Mesothelial cell of epicardium (in vitro differentiated cells): ENCODE data around the gene COG8. TPM values are rescaled to one million over a fixed set of nuclear protein-coding genes. Genes with fewer than 3 reads are reported as not detected.

ENCODE experiments used
- DNase-seq, 2 experiments: peaks; one replicate each; pipeline ENCODE4 v3.0.0; 2021; ENCODE audit warnings: low spot score in 2 of 2; ENCODE audit not compliant: unreplicated experiment in 2 of 2
- H3K27ac Mint-ChIP-seq: 2 replicates; pipeline ENCODE4 v1.8.0; 2021; ENCODE audit warnings: mixed read lengths
- H3K27me3 Mint-ChIP-seq: 2 replicates; pipeline ENCODE4 v1.8.0; 2021; ENCODE audit warnings: low read depth, mixed read lengths
- H3K36me3 Mint-ChIP-seq: 2 replicates; pipeline ENCODE4 v1.8.0; 2021; ENCODE audit warnings: mixed read lengths
- H3K4me1 Mint-ChIP-seq: 2 replicates; pipeline ENCODE4 v1.8.0; 2021; ENCODE audit warnings: mixed read lengths
- H3K4me3 Mint-ChIP-seq: 2 replicates; pipeline ENCODE4 v1.8.0; 2021; ENCODE audit warnings: mild to moderate bottlenecking, moderate library complexity, mixed read lengths
- H3K9me3 Mint-ChIP-seq: 2 replicates; pipeline ENCODE4 v1.8.0; 2021; ENCODE audit warnings: mixed read lengths
- total RNA-seq: library from RNA; stranded (reverse); gene quantifications from 3 replicates; pipeline ENCODE4 v1.2.1, GENCODE V29; 2021
- TF ChIP-seq, protein P1 (sequence below): fragments of 200-600 bp; sonication (generic); IDR thresholded peaks from one replicate; pipeline ENCODE4 v1.5.0; 2021; ENCODE audit warnings: antibody characterized with exemption; ENCODE audit not compliant: unreplicated experiment

The COG8 gene
- total RNA-seq, 1 donor from 2014 or later, result 49.4 TPM

DNA sequence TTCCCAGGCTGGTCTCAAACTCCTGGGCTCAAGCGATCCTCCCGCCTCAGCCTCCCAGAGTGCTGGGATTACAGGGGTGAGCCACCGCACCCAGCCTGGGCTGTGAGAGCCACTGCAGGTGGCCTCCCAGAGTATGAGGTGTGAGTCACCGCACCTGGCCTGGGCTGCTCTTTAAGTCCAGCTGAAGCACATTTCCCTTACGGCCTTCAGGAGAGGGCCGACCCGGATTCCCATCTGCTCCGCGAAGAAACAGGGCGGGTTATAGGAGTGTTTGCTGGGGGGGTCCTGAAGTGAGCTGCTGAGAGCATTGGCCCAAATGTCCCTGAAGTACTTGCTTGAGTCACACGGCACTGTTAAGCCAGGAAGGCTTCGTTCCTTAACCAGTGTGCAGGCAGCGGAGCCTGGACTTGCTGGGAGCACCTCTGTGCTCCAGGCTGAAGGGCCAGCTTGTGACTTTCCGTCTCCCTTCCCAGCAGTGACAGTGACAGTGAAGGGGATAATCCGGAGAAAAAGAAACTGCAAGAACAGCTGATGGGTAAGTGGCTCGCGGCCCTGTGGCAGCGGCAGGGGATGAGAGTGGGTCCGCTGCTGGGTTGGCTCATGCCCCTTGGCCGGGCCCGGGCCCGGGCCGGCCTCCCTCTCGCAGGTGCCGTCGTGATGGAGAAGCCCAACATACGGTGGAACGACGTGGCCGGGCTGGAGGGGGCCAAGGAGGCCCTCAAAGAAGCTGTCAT lies 21.0 kb downstream of the COG8 start:
- Mint-ChIP-seq H3K27me3 (no peaks in the 10 kb centered on the region), H3K27ac (no peak overlapping the region), H3K4me1 (no peaks in the 10 kb centered on the region), H3K4me3 (no peak overlapping the region), H3K36me3 (peaks cover 38% of the 10 kb centered on the region), H3K9me3 (no peaks in the 10 kb centered on the region)
- TF ChIP-seq, protein P1, sequence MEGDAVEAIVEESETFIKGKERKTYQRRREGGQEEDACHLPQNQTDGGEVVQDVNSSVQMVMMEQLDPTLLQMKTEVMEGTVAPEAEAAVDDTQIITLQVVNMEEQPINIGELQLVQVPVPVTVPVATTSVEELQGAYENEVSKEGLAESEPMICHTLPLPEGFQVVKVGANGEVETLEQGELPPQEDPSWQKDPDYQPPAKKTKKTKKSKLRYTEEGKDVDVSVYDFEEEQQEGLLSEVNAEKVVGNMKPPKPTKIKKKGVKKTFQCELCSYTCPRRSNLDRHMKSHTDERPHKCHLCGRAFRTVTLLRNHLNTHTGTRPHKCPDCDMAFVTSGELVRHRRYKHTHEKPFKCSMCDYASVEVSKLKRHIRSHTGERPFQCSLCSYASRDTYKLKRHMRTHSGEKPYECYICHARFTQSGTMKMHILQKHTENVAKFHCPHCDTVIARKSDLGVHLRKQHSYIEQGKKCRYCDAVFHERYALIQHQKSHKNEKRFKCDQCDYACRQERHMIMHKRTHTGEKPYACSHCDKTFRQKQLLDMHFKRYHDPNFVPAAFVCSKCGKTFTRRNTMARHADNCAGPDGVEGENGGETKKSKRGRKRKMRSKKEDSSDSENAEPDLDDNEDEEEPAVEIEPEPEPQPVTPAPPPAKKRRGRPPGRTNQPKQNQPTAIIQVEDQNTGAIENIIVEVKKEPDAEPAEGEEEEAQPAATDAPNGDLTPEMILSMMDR, result no peak
- no peak for DNase-seq

DNA sequence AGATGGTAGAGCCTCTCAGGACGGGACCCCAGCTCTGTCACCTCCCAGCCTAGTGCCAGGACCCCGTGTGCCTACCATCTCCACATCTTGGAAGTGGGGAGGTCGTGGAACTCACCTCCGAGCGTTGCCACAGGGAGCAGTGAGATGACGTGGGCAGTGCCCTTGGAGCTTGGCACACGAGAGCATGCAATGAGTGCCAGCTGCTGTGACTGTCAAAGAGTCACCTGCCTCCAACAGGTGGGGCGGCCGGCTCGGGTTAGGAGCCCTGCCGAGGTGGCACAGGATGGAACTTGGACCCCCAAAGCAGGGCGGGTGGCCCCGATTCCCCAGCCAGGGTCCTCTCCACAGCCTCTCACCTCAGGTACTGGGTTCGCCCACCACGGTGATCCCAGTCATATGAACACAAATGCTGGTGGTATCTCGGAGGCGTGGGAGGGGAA lies 22.7 kb downstream of the COG8 start:
- Mint-ChIP-seq H3K27ac (no peak overlapping the region), H3K9me3 (no peaks in the 10 kb centered on the region), H3K36me3 (peaks cover 33% of the 10 kb centered on the region), H3K4me1 (peaks cover 8% of the 10 kb centered on the region), H3K27me3 (no peaks in the 10 kb centered on the region), H3K4me3 (no peak overlapping the region)
- TF ChIP-seq, protein P1, result no peak
- DNase-seq, result no peak

DNA sequence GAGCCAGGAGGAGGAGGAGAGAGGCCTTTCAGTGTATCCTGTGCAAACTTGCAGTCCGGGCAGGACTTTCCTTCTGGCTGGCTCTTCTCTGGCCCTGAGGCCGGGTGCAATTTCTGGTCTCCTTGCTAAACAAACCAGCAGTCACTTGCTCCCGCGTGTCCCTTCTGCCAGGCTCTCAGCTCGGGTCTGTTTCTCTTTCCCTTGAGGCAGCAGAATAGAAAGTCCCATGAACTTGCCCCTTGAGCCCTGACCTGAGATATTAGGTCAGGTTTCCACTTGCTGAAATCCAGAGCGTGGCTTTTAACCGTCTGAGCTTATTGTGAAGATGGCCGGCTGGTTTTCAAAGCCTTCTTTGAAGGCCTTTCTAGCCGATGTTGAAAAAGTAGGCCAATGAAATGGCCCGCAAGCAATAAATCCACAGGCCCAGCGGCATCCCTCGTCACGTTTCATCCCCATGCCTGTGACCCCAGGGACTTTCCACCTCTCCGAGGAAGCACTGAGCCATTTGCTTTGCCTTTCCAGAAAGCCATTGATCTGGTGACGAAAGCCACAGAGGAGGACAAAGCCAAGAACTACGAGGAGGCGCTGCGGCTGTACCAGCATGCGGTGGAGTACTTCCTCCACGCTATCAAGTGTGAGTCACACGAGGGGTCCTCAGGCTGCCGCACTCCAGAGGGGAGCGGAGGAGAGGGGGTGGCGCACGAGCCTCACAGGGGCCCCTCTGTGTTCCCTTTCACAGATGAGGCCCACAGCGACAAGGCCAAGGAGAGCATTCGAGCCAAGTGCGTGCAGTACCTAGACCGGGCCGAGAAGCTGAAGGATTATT lies 23.7 kb downstream of the COG8 start:
- Mint-ChIP-seq H3K4me1 (peaks cover 9% of the 10 kb centered on the region), H3K9me3 (no peaks in the 10 kb centered on the region), H3K27me3 (no peaks in the 10 kb centered on the region), H3K36me3 (peaks cover 25% of the 10 kb centered on the region), H3K27ac (no peak overlapping the region), H3K4me3 (no peak overlapping the region)
- TF ChIP-seq, protein P1, result no peak
- no peak for DNase-seq

DNA sequence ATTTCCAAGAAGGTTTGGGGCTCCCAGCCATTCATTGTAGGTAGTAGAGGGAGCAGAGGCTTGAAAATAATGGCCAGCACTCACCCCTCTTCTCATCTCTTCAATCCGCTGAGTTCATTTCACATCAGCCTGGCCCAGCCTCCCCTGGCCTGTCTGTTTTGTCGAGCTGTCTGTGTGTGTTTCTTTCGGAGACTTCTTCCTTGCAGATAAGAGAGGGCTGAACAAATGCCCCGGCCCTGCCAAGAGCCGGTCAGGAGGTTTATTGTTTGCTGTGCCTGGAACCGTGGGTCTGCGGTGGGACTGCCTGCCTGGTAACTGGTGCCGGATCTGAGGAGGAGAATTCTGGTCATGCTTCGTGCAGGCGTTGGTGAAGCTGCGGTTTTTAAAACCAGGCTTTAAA lies 24.8 kb downstream of the COG8 start:
- TF ChIP-seq, protein P1, result no peak
- DNase-seq, result no peak
- H3K9me3 Mint-ChIP-seq, result no peaks in the 10 kb centered on the region
- no peak overlapping the region for H3K4me3 Mint-ChIP-seq
- no peak overlapping the region for H3K27ac Mint-ChIP-seq
- no peaks in the 10 kb centered on the region for H3K27me3 Mint-ChIP-seq
- H3K36me3 Mint-ChIP-seq, result peaks cover 23% of the 10 kb centered on the region
- peaks cover 9% of the 10 kb centered on the region for H3K4me1 Mint-ChIP-seq

DNA sequence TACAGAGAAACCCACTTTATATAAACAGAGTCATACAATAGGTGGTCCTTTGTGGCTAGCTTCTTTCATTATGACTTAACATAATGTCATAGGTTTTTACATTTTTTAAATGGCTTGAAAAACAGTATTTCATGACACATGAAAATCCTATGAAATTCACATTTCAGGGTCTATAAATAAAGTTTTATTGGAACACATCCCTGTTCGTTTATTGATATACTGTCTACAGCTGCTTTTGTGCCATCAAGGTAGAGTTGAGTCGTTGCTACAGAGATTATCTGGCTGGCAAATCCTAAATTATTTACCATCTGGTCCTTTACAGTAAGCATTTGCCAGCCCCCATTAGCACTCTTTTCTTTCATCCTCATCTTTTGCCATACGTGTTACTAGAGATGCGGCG lies 25.9 kb downstream of the COG8 start:
- no peaks in the 10 kb centered on the region for H3K9me3 Mint-ChIP-seq
- peak overlapping the region; percentile 39 for H3K4me3 Mint-ChIP-seq
- H3K27ac Mint-ChIP-seq, result no peak overlapping the region
- H3K27me3 Mint-ChIP-seq, result no peaks in the 10 kb centered on the region
- DNase-seq, result no peak
- peaks cover 18% of the 10 kb centered on the region for H3K36me3 Mint-ChIP-seq
- peaks cover 9% of the 10 kb centered on the region for H3K4me1 Mint-ChIP-seq
- TF ChIP-seq, protein P1, result no peak
